GM23248 (cell line): ENCODE results near the gene GABRR3. TPM values are rescaled to one million over a fixed set of nuclear protein-coding genes. Genes with fewer than 3 reads are reported as not detected.

ENCODE experiments used
- DNase-seq: peaks from one replicate; pipeline ENCODE4 v3.0.0-alpha.2; 2015
- H2AFZ ChIP-seq: fragments of 200-600 bp; sonication (generic); 2 replicates; pipeline ENCODE4 v1.6.1; 2016; ENCODE audit warnings: antibody characterized with exemption
- H3F3A ChIP-seq: fragments of 200-600 bp; sonication (generic); 2 replicates; pipeline ENCODE4 v1.6.1; 2016; ENCODE audit warnings: mild to moderate bottlenecking, antibody characterized with exemption, mixed run types; ENCODE audit not compliant: insufficient read depth
- H3K27ac ChIP-seq: fragments of 200-600 bp; sonication (generic); 2 replicates; pipeline ENCODE4 v1.5.1; 2016; ENCODE audit warnings: mild to moderate bottlenecking
- H3K27me3 ChIP-seq: fragments of 200-600 bp; sonication (generic); replicated peaks from 2 replicates; pipeline ENCODE4 v1.6.1; 2016; ENCODE audit warnings: mild to moderate bottlenecking; ENCODE audit not compliant: insufficient read depth
- H3K36me3 ChIP-seq: fragments of 200-600 bp; sonication (generic); 2 replicates; pipeline ENCODE4 v1.6.1; 2016; ENCODE audit warnings: low read depth, mild to moderate bottlenecking
- H3K4me1 ChIP-seq: fragments of 200-600 bp; sonication (generic); 2 replicates; pipeline ENCODE4 v1.6.1; 2016; ENCODE audit warnings: mild to moderate bottlenecking; ENCODE audit not compliant: insufficient read depth
- H3K4me2 ChIP-seq: fragments of 200-600 bp; sonication (generic); one replicate; pipeline ENCODE4 v1.6.1; 2016; ENCODE audit warnings: mild to moderate bottlenecking; ENCODE audit not compliant: unreplicated experiment
- H3K4me3 ChIP-seq: fragments of 200-600 bp; sonication (generic); 2 replicates; pipeline ENCODE4 v1.5.1; 2016; ENCODE audit warnings: mild to moderate bottlenecking
- H3K79me2 ChIP-seq: fragments of 200-600 bp; sonication (generic); 2 replicates; pipeline ENCODE4 v1.6.1; 2016; ENCODE audit warnings: mild to moderate bottlenecking; ENCODE audit not compliant: insufficient read depth
- H3K9ac ChIP-seq: fragments of 200-600 bp; sonication (generic); 2 replicates; pipeline ENCODE4 v1.6.1; 2016; ENCODE audit warnings: mild to moderate bottlenecking
- H3K9me2 ChIP-seq: fragments of 200-600 bp; sonication (generic); 2 replicates; pipeline ENCODE4 v1.6.1; 2016; ENCODE audit warnings: mixed run types, mild to moderate bottlenecking, moderate library complexity; ENCODE audit not compliant: insufficient read depth
- H3K9me3 ChIP-seq: fragments of 200-600 bp; sonication (generic); one replicate; pipeline ENCODE4 v1.6.1; 2017; ENCODE audit warnings: low read depth
- H4K20me1 ChIP-seq: fragments of 200-600 bp; sonication (generic); 2 replicates; pipeline ENCODE4 v1.6.0; 2016; ENCODE audit not compliant: insufficient read depth
- EZH2 ChIP-seq: fragments of 200-600 bp; sonication (generic); IDR thresholded peaks from 2 replicates; pipeline ENCODE4 v1.6.1; 2018; ENCODE audit warnings: antibody characterized with exemption, mild to moderate bottlenecking; ENCODE audit not compliant: insufficient read depth, poor library complexity, severe bottlenecking
- EZH2phosphoT487 ChIP-seq: fragments of 200-600 bp; sonication (generic); IDR thresholded peaks from 2 replicates; pipeline ENCODE4 v1.6.1; 2018; ENCODE audit warnings: antibody characterized with exemption, moderate library complexity, mild to moderate bottlenecking, low read depth; ENCODE audit not compliant: insufficient read depth
- WGBS, 2 experiments: methylation state at CpG; one replicate each; pipeline ENCODE4 v1.1.6; 2015 to 2017; ENCODE audit warnings: low lambda C conversion rate in 2 of 2, low coverage in 1 of 2; ENCODE audit errors: missing lambda C conversion rate in 2 of 2; 5-methylcytosine and 5-hydroxymethylcytosine counted together
- in situ Hi-C: fragments of 300-500 bp; cut with MboI; formaldehyde crosslinking; loops from 2 replicates; pipeline ENCODE4 v1.15.0; 2020
- polyA plus RNA-seq: library from polyadenylated mRNA; unstranded; fragments of >200 nt; fragmentation: Nextera tagmentation; extraction: Ambion mirVana; gene quantifications from 2 replicates; pipeline ENCODE4 v1.2.1, GENCODE V29; 2016
- total RNA-seq: library from RNA; depleted of rRNA; stranded (reverse); fragments of >200 nt; shearing (Covaris generic); gene quantifications from 2 replicates; pipeline ENCODE4 v1.2.3, GENCODE V29; 2014

GABRR3 gene
- total and polyA plus RNA-seq, 2 experiments from 2014 or later, result not detected

- no peak overlapping the region for H3K27ac ChIP-seq
- H3K4me3 ChIP-seq, result no peak overlapping the region
- no peak overlapping the region for H2AFZ ChIP-seq
- H3F3A ChIP-seq, result peaks cover 10% of the 10 kb centered on the region; the same call in 1 of the 2 replicates
- in situ Hi-C loops, result no loop called here
- no peaks in the 10 kb centered on the region for H3K79me2 ChIP-seq
- DNase-seq, result no peak
- no peaks in the 10 kb centered on the region for H4K20me1 ChIP-seq
- 88 to 91% methylated on average over 3 of the region's 3 CpGs for WGBS, 2 experiments
- peaks cover 9% of the 10 kb centered on the region; the same call in 1 of the 2 replicates for H3K4me1 ChIP-seq
- H3K9ac ChIP-seq, result no peak overlapping the region; the same call in 1 of the 2 replicates
- H3K9me2 ChIP-seq, result no peaks in the 10 kb centered on the region
- no peaks in the 10 kb centered on the region for H3K9me3 ChIP-seq
- H3K36me3 ChIP-seq, result peaks cover 43% of the 10 kb centered on the region
- TF ChIP-seq EZH2, result no peak
- TF ChIP-seq EZH2phosphoT487, result no peak
- H3K4me2 ChIP-seq, result no peak overlapping the region
- no peaks in the 10 kb centered on the region for H3K27me3 ChIP-seq
Measured at GRCh38 chr3:97950360-97950759, 84.8 kb downstream of the GABRR3 start.

- Histone ChIP-seq H3K9me2 (no peaks in the 10 kb centered on the region), H3K9ac (no peak overlapping the region), H2AFZ (no peak overlapping the region), H3K4me1 (peaks cover 9% of the 10 kb centered on the region; the same call in 1 of the 2 replicates), H4K20me1 (no peaks in the 10 kb centered on the region), H3K4me3 (no peak overlapping the region), H3K27me3 (no peaks in the 10 kb centered on the region), H3K36me3 (peaks cover 50% of the 10 kb centered on the region), H3K27ac (no peak overlapping the region), H3F3A (peaks cover 10% of the 10 kb centered on the region; the same call in 1 of the 2 replicates), H3K79me2 (no peaks in the 10 kb centered on the region), H3K4me2 (no peak overlapping the region), H3K9me3 (no peaks in the 10 kb centered on the region)
- TF ChIP-seq EZH2phosphoT487 (no peak), EZH2 (no peak)
- DNase-seq, result no peak
- 51 to 55% methylated on average over 5 of the region's 5 CpGs for WGBS, 2 experiments
- in situ Hi-C loops, result no loop called here
Measured at GRCh38 chr3:97949743-97950142, 85.4 kb downstream of the GABRR3 start.

GRCh38 chr3:97949110-97949485 lies 86.0 kb downstream of the GABRR3 start:
- DNase-seq, result no peak
- H3K79me2 ChIP-seq, result no peaks in the 10 kb centered on the region
- peaks cover 10% of the 10 kb centered on the region; the same call in 1 of the 2 replicates for H3F3A ChIP-seq
- no peak overlapping the region for H3K4me3 ChIP-seq
- TF ChIP-seq EZH2phosphoT487 (no peak), EZH2 (no peak)
- H4K20me1 ChIP-seq, result no peaks in the 10 kb centered on the region
- peaks cover 55% of the 10 kb centered on the region for H3K36me3 ChIP-seq
- H3K27me3 ChIP-seq, result no peaks in the 10 kb centered on the region
- in situ Hi-C loops, result no loop called here
- H3K9me3 ChIP-seq, result no peaks in the 10 kb centered on the region
- no peak overlapping the region for H3K9ac ChIP-seq
- no peak overlapping the region for H3K4me2 ChIP-seq
- no peak overlapping the region for H3K27ac ChIP-seq
- peaks cover 9% of the 10 kb centered on the region; the same call in 1 of the 2 replicates for H3K4me1 ChIP-seq
- H3K9me2 ChIP-seq, result no peaks in the 10 kb centered on the region
- no peak overlapping the region for H2AFZ ChIP-seq
- WGBS, 2 experiments, result 78 to 83% methylated on average over 2 of the region's 2 CpGs

GRCh38 chr3:97948351-97949109 lies 86.6 kb downstream of the GABRR3 start:
- DNase-seq, result no peak
- Histone ChIP-seq H3K27ac (no peak overlapping the region), H3K9me3 (no peaks in the 10 kb centered on the region), H4K20me1 (no peaks in the 10 kb centered on the region), H2AFZ (no peak overlapping the region), H3K36me3 (peaks cover 58% of the 10 kb centered on the region), H3K9ac (no peak overlapping the region), H3F3A (peaks cover 10% of the 10 kb centered on the region; the same call in 1 of the 2 replicates), H3K4me1 (peaks cover 9% of the 10 kb centered on the region; the same call in 1 of the 2 replicates), H3K4me3 (no peak overlapping the region), H3K9me2 (no peaks in the 10 kb centered on the region), H3K79me2 (no peaks in the 10 kb centered on the region), H3K4me2 (no peak overlapping the region), H3K27me3 (no peaks in the 10 kb centered on the region)
- WGBS, 2 experiments, result 52 to 59% methylated on average over 5 of the region's 5 CpGs
- TF ChIP-seq EZH2phosphoT487, result no peak
- TF ChIP-seq EZH2, result no peak
- in situ Hi-C loops, result no loop called here
